ENCODE measurements around the gene CCNY.

Gene CCNY

DNA sequence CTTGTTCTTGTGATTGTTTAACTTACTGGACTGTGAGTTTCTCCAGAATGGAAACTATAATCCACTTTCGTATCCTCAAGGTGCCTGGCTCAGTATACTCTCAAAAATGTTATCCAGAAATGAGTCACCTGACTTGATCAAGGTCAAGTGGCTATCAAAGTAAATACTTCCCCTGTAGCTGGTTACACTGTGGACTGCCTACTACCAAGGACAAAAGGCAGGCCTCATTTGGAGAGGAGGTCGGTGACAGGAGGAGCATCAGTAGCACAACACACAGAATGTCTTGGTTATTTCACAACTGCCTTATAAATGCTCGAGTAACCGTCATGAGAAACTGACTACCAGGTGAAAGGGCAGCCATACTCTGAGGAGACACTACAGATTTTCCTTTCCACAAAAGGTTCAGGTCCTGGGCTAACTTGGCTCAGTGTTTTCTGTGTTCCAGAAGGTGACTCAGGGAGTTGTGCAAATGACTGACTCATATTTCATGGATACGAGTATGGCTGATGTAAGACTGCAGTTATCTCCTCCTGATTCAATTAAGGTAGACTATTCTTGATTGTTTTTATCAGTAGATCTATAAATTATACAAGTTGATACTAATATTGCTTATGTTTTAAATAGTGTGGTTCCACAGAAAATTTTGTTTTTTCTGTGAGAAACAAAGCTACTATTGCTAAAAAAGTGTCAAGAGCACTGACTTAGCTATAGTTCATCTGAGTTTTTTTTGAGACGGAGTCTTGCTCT, 4.2 kb upstream of the CCNY start:
- Histone ChIP-seq H3K27ac (ENCODE audit: poor library complexity, severe bottlenecking) (peak overlapping the region; percentile 76), H3K27me3 (ENCODE audit: insufficient read depth, poor library complexity, severe bottlenecking) (no peaks in the 10 kb centered on the region), H3K4me3 (ENCODE audit: severe bottlenecking) (no peak overlapping the region), H3K36me3 (ENCODE audit: low read depth) (peaks cover 27% of the 10 kb centered on the region), H3K4me1 (ENCODE audit: insufficient read depth, poor library complexity, severe bottlenecking) (peaks cover 22% of the 10 kb centered on the region), H3K9me3 (ENCODE audit: severe bottlenecking) (no peaks in the 10 kb centered on the region)
- ATAC-seq (ENCODE audit: low read depth) (peak; percentile 75), DNase-seq (ENCODE audit: low spot score) (no peak)
- TF ChIP-seq, protein P1, sequence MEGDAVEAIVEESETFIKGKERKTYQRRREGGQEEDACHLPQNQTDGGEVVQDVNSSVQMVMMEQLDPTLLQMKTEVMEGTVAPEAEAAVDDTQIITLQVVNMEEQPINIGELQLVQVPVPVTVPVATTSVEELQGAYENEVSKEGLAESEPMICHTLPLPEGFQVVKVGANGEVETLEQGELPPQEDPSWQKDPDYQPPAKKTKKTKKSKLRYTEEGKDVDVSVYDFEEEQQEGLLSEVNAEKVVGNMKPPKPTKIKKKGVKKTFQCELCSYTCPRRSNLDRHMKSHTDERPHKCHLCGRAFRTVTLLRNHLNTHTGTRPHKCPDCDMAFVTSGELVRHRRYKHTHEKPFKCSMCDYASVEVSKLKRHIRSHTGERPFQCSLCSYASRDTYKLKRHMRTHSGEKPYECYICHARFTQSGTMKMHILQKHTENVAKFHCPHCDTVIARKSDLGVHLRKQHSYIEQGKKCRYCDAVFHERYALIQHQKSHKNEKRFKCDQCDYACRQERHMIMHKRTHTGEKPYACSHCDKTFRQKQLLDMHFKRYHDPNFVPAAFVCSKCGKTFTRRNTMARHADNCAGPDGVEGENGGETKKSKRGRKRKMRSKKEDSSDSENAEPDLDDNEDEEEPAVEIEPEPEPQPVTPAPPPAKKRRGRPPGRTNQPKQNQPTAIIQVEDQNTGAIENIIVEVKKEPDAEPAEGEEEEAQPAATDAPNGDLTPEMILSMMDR (IDR thresholded peaks at IDR 0.05; ENCODE audit: poor library complexity, severe bottlenecking), result no peak

DNA sequence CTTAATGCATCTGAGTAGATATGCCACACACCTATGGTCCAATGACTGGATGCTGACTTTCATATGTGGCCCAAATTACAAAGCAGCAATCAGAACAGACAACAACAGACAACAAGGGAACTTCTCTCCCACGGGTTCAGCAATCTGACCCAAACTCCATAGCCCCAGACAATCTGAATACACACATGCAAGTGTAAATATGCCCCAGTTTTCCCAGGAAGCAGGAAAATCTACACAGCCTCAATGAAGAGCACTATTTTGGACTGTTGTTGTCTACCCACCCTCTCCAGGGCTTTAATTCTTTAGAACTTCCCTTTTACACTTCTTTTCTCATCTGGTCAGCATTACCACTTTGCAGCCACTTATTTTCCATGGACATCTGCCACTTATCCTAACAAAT, 2.0 kb upstream of the CCNY start:
- no peaks in the 10 kb centered on the region for H3K9me3 ChIP-seq (ENCODE audit: severe bottlenecking)
- H3K36me3 ChIP-seq (ENCODE audit: low read depth), result peaks cover 23% of the 10 kb centered on the region
- ATAC-seq (ENCODE audit: low read depth), result no peak
- TF ChIP-seq, protein P1 (IDR thresholded peaks at IDR 0.05; ENCODE audit: poor library complexity, severe bottlenecking), result no peak
- no peaks in the 10 kb centered on the region for H3K27me3 ChIP-seq (ENCODE audit: insufficient read depth, poor library complexity, severe bottlenecking)
- H3K4me1 ChIP-seq (ENCODE audit: insufficient read depth, poor library complexity, severe bottlenecking), result peaks cover 29% of the 10 kb centered on the region
- H3K4me3 ChIP-seq (ENCODE audit: severe bottlenecking), result no peak overlapping the region
- DNase-seq (ENCODE audit: low spot score), result no peak
- peak overlapping the region; percentile 76 for H3K27ac ChIP-seq (ENCODE audit: poor library complexity, severe bottlenecking)

DNA sequence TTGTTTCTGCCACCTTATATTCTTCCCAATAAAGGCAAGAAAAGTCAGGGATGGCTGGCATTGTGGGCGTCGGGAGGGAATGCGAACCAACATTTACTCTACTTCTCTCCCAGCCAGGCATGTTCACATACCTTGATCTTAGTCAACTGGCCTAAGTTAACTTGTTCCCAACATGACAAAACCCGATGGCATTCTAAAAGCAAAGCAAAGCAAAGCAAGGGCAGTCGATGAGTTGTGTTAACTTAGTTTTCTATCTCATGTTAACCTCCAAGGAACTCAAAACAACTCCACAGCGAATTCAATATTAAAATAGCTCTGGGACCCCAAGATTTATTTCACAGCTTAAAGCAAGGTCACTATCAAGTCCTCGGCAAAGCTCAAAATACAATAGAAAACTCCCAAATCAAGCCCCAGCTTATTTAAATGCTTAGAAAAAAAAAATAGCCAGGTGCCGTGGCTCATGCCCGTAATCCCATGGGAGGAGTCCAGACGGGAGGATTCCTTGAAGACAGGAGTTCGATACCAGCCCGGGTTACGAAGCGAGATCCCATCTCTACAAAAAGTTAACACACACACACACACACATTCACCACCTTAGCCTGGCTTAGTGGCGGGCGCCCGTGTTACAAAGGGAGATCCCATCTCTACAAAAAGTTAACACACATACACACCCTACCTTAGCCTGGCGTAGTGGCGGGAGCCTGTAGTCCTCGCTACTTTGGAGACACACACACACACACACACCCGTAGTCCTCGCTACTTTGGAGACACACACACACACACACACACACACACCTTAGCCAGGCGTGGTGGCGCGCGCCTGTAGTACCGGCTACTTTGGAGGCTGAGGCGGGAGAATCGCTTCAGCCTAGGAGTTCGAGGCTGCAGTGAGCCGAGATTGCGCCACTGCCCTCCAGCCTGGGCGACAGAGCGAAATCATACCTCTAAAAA, 901 bp upstream of the CCNY start:
- peak overlapping the region; percentile 76 for H3K27ac ChIP-seq (ENCODE audit: poor library complexity, severe bottlenecking)
- TF ChIP-seq, protein P1 (IDR thresholded peaks at IDR 0.05; ENCODE audit: poor library complexity, severe bottlenecking), result no peak

DNA sequence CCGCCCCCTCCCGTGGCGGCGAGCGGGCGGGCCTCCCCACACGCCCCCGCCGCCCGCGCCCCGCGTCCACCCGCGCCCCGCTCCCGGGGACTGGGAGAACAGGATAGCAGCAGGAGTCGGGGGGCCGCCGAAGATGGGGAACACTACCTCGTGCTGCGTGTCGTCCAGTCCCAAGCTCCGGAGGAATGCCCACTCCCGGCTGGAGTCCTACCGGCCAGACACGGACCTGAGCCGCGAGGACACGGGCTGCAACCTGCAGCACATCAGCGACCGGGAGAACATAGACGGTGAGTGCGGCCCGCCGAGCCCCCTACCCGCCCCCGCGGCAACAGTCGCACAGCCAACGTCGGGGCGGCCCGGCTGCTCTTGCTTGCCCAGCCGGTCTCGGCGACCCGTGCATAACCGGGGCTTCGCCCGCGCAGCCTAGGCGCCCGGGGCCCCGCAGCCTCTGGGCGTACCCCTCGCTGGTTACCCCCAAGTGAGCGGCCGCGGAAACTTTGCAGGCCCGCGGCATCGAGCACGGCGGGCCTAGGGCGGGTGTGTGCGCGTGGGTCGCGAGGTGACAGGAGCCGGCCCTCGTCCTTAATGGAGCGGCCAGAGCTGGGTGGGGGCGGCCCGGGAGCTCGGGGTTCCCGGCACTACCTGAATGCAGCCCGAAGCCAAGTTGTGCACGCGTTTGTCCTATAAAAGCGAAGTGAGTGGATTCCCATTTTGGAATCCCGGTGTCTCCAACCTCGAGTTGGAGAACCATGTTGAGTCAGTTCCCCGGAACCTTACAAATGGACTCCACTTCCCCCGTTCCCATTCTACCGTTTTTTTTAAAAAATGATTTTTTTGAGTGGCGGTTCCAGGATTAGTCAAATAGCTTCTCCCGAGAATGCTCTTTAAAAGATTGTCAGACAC, 863 bp downstream of the CCNY start:
- peak; percentile 76 for DNase-seq (ENCODE audit: low spot score)
- no peaks in the 10 kb centered on the region for H3K9me3 ChIP-seq (ENCODE audit: severe bottlenecking)
- ATAC-seq (ENCODE audit: low read depth), result peak; percentile 24
- no peaks in the 10 kb centered on the region for H3K27me3 ChIP-seq (ENCODE audit: insufficient read depth, poor library complexity, severe bottlenecking)
- peaks cover 27% of the 10 kb centered on the region for H3K4me1 ChIP-seq (ENCODE audit: insufficient read depth, poor library complexity, severe bottlenecking)
- H3K36me3 ChIP-seq (ENCODE audit: low read depth), result peaks cover 15% of the 10 kb centered on the region
- TF ChIP-seq, protein P1 (IDR thresholded peaks at IDR 0.05; ENCODE audit: poor library complexity, severe bottlenecking), result no peak
- peak overlapping the region; percentile 76 for H3K27ac ChIP-seq (ENCODE audit: poor library complexity, severe bottlenecking)
- H3K4me3 ChIP-seq (ENCODE audit: severe bottlenecking), result peak overlapping the region; percentile 99

More for the DNA sequence above, 901 bp upstream of the CCNY start:
- ATAC-seq (ENCODE audit: low read depth), result no peak
- Histone ChIP-seq H3K4me3 (ENCODE audit: severe bottlenecking) (peak overlapping the region; percentile 99), H3K27me3 (ENCODE audit: insufficient read depth, poor library complexity, severe bottlenecking) (no peaks in the 10 kb centered on the region), H3K36me3 (ENCODE audit: low read depth) (peaks cover 23% of the 10 kb centered on the region), H3K9me3 (ENCODE audit: severe bottlenecking) (no peaks in the 10 kb centered on the region), H3K4me1 (ENCODE audit: insufficient read depth, poor library complexity, severe bottlenecking) (peaks cover 36% of the 10 kb centered on the region)
- DNase-seq (ENCODE audit: low spot score), result no peak

Measured in RWPE2 (cell line).